ENCODE results near the gene GGA1.
A peak's percentile ranks its signal among the peaks of the same experiment; 100 is the strongest.
"Not testable (repeated sequence)": the region's sequence is repeated elsewhere in the genome, so short reads cannot be mapped to it uniquely, and the experiment has no call there.

GGA1 gene

DNA sequence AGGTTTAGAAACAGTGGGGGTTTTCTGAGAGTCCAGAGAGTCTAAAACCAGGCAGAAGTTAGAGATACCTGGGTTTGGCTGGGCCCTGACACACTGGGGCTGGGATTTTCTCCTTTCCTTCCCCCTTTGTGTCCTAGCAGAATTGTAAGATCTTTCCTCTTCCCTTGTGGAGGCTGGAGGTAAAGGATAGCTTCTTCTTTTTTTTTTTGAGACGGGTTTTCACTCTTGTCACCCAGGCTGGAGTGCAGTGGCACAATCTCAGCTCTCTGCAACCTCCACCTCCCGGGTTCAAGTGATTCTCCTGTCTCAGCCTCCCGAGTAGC, 1.5 kb downstream of the GGA1 start:
- not testable (repeated sequence) for DNase-seq

DNA sequence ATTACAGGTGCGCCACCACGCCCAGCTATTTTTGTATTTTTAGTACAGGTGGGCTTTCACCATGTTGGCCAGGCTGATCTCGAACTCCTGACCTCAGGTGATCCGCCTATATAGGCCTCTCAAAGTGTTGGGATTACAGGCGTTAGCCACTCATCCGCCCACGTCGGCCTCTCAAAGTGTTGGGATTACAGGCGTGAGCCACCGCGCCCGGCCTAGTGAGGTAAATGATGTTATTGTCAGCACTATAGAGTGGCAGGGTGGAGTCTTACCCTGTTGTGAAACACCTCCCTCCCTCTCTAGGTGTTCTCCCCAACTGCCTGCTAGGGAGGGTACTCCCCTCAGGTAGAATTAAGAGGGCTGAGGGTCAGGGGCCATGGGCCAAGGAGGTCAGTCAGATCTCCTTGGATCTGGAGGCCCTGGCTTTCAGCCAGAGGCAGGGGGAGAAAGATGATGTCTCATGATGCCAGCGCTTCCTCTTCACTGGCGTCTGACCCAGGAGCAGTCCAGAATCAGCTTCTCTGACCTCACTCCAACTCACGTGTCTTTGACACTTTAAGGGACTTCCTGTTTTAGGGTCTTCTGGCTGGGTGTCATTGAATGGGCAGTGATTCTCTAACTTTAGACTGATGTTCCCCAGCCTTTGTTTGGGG, 2.0 kb downstream of the GGA1 start:
- DNase-seq = no peak

GRCh38 chr22:37611207-37611606, 2.6 kb downstream of the GGA1 start:
- no peak for DNase-seq

GRCh38 chr22:37616201-37617083, 7.8 kb downstream of the GGA1 start:
- DNase-seq = no peak

DNA sequence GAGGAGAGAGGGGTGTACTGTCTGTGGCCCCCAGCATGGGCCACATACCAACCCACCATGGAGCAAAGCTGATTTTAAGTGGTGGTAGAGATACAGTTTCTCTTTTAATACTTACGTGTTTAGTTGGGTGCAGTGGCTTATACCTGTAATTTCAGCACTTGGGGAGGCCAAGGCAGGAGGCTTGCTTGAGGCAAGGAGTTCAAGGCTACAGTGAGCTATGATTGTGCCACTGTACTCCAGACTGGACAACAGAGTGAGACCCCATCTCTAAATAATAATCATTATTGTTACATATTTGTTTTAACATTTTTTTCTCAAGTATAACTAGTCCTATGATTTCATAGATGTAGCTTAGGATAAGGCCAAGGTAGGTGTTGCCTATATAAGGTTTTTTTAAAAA, 8.8 kb downstream of the GGA1 start:
- DNase-seq = no peak

DNA sequence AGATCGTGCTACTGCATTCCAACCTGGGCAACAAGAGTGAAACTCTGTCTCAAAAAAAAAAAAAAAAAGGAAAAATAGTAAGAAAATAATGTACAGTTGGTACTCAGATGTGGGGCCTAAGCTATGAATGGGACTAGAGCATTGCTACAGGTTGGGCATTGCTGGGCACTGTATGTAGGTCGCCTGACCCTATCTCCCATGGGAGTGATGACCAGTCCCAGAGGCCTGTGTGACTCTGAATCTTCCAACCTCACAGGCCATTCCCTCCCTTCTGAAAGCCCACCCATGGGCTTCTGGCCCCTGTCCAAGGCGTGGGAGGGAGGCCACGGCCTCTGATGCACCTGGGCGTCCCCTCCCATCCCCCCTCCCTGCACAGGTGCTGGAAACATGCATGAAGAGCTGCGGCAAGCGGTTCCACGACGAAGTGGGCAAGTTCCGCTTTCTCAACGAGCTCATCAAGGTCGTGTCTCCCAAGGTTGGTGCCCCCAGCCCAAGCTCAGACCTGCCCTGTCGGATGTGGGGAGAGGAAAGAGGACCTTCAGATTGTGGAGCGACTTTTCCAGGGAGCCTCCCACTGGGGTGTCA, 9.5 kb downstream of the GGA1 start:
- DNase-seq = no peak

DNA sequence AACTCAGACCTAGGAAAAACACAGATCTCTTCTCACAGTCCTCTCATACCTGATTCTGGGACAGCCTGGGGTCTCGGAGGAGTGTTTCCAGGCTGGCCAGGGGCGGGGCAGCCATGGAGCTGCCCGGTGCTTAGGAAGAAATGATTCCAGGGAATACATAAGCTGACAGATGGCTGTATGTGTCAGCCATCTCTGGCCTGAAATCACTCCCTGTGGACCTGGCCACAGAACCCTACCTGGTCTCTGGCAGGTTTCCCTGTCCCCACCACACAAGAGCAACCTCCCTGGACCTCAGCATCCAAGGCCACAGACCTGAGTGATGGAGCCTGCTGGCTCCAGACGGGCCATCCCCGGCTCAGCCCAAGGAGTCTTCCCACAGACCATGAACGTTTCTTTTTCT, 10.0 kb downstream of the GGA1 start:
- no peak for DNase-seq

DNA sequence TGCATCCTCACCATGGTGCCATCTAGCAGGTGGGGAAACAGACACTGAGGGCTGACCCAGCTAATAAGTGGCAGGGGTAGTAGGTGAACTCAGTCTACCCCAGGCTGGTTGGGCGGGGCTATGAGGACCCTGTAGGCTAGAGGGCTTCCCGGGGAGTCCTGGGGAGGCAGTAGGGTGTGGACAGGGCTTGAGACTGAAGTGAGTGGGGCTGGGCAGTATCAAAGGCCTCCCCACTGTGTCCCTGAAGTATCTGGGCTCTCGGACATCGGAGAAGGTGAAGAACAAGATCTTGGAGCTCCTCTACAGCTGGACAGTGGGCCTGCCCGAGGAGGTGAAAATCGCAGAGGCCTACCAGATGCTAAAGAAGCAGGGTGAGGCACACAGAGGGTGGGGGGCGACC, 11.4 kb downstream of the GGA1 start:
- no peak for DNase-seq

DNA sequence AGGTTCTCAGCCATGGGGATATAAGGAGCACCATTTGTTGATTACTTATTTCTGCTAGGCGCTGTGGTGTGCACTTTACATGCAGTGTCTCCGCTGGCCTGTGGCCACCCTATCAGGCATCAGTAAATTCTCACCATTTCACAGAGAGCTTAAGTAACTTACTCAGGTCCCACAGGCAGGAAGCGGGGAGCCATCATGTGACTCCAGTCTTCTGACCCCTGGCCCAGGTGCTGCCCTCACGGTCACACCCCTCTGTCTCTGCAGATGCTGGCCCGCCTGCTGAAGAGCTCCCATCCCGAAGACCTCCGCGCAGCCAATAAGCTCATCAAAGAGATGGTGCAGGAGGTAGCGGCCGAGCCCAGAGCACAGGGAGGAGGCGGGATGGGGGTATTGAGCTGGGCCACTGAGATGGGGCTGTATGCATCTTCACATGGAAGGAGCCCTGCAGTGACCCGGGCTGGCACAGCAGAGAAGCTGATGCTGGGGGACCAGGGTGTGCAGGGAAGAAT, 12.8 kb downstream of the GGA1 start:
- no peak for DNase-seq

- DNase-seq = peak; percentile 90
Observed at GRCh38 chr22:37623075-37624016, 14.7 kb downstream of the GGA1 start.

GRCh38 chr22:37624017-37624365, 15.4 kb downstream of the GGA1 start:
- DNase-seq = no peak

DNA sequence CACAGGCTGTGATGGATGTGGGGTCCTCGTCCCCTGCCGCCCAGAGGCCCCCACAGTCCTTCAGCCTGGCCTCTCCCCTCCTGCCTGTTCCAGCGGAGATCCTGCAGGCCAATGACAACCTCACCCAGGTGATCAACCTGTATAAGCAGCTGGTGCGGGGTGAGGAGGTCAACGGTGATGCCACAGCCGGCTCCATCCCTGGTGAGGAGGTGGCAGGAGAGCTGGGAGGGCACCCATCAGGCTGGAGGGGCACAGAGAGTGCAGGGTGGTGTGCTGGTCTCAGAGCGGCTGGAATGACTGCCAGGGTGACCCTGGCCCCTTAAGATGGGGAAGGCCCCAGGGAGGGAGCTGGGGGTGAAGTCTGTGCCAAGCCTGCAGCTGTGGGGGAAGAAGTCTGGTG, 16.2 kb downstream of the GGA1 start:
- peak; percentile 48 for DNase-seq

DNA sequence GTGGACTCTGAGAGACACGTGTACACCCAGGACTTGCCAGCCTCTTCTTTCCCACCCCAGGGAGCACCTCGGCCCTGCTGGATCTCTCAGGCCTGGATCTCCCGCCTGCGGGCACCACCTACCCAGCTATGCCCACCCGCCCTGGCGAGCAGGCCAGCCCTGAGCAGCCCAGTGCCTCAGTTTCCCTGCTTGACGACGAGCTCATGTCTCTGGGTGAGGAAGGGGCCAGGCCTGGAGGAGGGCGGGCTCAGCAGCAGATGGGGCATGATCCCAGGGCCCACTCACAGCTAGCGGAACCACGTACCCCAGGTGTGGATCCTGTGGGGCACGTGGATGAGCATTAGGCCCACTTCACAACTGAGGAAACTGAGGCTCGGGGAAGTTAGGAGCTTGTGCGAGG, 17.1 kb downstream of the GGA1 start:
- DNase-seq = peak; percentile 57

DNA sequence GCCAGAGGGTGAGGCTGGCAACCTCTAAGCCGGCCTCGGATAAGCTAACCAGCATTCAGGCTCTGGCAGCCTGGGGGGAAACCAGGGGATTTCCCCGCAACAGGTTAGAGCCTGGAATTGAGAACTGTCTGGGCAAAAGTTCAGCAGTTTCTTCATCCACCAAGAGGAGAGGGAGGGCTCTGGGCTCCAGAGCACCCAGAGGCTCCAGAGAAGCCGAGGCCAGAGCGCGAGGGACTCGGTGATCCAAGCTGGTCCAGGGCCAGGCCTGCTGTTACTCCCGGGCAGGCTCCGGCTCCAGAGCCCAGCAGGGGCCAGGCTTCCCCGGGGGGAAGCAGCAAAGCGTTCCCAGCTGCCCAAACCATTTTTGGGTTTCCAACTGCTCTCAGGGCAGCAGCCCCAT, 17.5 kb downstream of the GGA1 start:
- no peak for DNase-seq

GRCh38 chr22:37626556-37627075, 18.0 kb downstream of the GGA1 start:
- peak; percentile 58 for DNase-seq

GRCh38 chr22:37627121-37627520, 18.5 kb downstream of the GGA1 start:
- no peak for DNase-seq

DNA sequence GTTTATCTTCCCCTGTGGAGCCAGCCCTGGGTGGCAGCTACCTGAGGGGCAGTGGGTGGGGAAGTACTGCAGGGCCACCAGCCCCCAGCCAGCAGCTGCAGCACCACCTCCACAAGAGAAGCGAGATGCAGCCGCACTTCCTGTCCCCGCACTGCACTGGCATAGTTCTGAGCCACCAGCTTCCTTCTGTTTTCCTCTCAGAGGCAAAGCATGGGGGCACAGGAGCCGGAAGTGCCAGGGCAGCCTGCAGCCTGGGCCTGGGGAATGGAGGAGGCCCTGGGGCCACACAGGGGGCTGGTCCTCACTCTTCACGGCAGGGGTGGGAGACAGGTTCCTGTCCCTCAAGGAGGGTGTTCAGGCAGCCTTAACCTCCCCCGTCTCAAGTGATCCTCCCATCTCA, 18.9 kb downstream of the GGA1 start:
- DNase-seq = peak; percentile 81

- no peak for DNase-seq
Observed at GRCh38 chr22:37628830-37629229, 20.2 kb downstream of the GGA1 start.

GRCh38 chr22:37629928-37630327, 21.3 kb downstream of the GGA1 start:
- peak; percentile 58 for DNase-seq

DNA sequence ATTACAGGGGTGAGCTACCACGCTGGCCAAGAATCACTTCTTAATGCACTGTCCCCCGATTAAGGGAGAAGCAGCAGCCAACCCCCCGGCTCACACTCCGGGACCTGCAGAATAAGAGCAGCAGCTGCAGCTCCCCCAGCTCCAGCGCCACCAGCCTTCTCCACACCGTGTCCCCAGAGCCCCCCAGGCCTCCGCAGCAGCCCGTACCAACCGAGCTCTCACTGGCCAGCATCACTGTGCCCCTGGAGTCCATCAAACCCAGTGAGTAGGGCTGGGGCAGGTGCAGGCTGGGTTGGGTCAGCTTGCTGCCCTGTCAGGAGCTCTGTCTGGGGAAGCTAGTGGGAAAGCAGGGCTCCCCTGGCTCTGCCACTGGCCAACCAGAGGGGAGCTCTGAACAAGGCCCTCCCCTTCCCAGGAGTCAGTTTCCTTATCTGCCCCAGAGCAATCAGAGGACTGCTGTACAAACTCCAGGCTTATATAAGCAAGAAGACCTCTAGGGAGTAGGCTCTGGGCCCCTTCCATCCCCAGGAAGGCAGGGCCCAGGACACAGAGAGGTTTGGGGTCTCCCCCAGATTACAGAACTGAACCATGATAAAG, 22.3 kb downstream of the GGA1 start:
- DNase-seq = no peak

- DNase-seq = peak; percentile 71
Observed at GRCh38 chr22:37631448-37632173, 23.0 kb downstream of the GGA1 start.
